Measurements from ENCODE around the gene CREG1. TPM values are rescaled to one million over a fixed set of nuclear protein-coding genes. Genes with fewer than 3 reads are reported as not detected.
A peak's percentile ranks its signal among the peaks of the same experiment; 100 is the strongest.

CREG1 gene
- total RNA-seq, 1 experiment from 2014 or later = 63.8 TPM

- no peak for DNase-seq (ENCODE audit: low read depth)
Observed at GRCh38 chr1:167532964-167533824, 20.4 kb downstream of the CREG1 start.

- DNase-seq (ENCODE audit: low read depth) = no peak
Observed at GRCh38 chr1:167532375-167532774, 21.2 kb downstream of the CREG1 start.

- peak; percentile 85 for DNase-seq (ENCODE audit: low read depth)
Observed at GRCh38 chr1:167529829-167530474, 23.6 kb downstream of the CREG1 start.

- DNase-seq (ENCODE audit: low read depth) = no peak
Observed at GRCh38 chr1:167528057-167528728, 25.4 kb downstream of the CREG1 start.

- no peak for DNase-seq (ENCODE audit: low read depth)
Observed at GRCh38 chr1:167526667-167527383, 26.7 kb downstream of the CREG1 start.

- DNase-seq (ENCODE audit: low read depth) = peak; percentile 49
Observed at GRCh38 chr1:167524651-167525050, 28.9 kb downstream of the CREG1 start.

GRCh38 chr1:167522246-167522645 is 31.3 kb downstream of the CREG1 start:
- peak; percentile 47 for DNase-seq (ENCODE audit: low read depth)

GRCh38 chr1:167520711-167521206 is 32.8 kb downstream of the CREG1 start:
- no peak for DNase-seq (ENCODE audit: low read depth)

- DNase-seq (ENCODE audit: low read depth) = no peak
Observed at GRCh38 chr1:167518331-167518700, 35.2 kb downstream of the CREG1 start, which contains the start of gene CD247. TSS of gene CD247 (minus strand) at chr1:167518529. CDS start at chr1:167518465, 64 bp downstream.

- DNase-seq (ENCODE audit: low read depth) = peak; percentile 89
Observed at GRCh38 chr1:167517535-167518330, 35.8 kb downstream of the CREG1 start.

- DNase-seq (ENCODE audit: low read depth) = no peak
Observed at GRCh38 chr1:167516404-167517388, 36.9 kb downstream of the CREG1 start.

GRCh38 chr1:167515893-167516321 is 37.7 kb downstream of the CREG1 start:
- DNase-seq (ENCODE audit: low read depth) = no peak

GRCh38 chr1:167515461-167515860 is 38.1 kb downstream of the CREG1 start:
- DNase-seq (ENCODE audit: low read depth) = no peak

- no peak for DNase-seq (ENCODE audit: low read depth)
Observed at GRCh38 chr1:167514288-167514687, 39.3 kb downstream of the CREG1 start.

- no peak for DNase-seq (ENCODE audit: low read depth)
Observed at GRCh38 chr1:167512046-167512654, 41.4 kb downstream of the CREG1 start.

- DNase-seq (ENCODE audit: low read depth) = no peak
Observed at GRCh38 chr1:167511374-167511986, 42.1 kb downstream of the CREG1 start.

- DNase-seq (ENCODE audit: low read depth) = no peak
Observed at GRCh38 chr1:167510881-167511280, 42.7 kb downstream of the CREG1 start.

- DNase-seq (ENCODE audit: low read depth) = no peak
Observed at GRCh38 chr1:167510244-167510643, 43.3 kb downstream of the CREG1 start.

- no peak for DNase-seq (ENCODE audit: low read depth)
Observed at GRCh38 chr1:167509587-167509986, 44.0 kb downstream of the CREG1 start.
